DND-41 (cell line): ENCODE data around the gene HOTAIR.

Experiments
- ATAC-seq: fragments of 200-7000 bp; cut with Tn5 transposase; 3 replicates; pipeline ENCODE4 v1.9.1; 2021; ENCODE audit warnings: low read depth; ENCODE audit not compliant: insufficient read depth
- DNase-seq: peaks from one replicate; pipeline ENCODE4 v3.0.0-alpha.2; 2020
- H2AFZ ChIP-seq: 2 replicates; pipeline ENCODE4 v1.6.0; 2012; ENCODE audit warnings: low read depth, low read length
- H3K27ac ChIP-seq: 2 replicates; pipeline ENCODE4 v1.5.1; 2012; ENCODE audit warnings: low read length, inconsistent platforms
- H3K27me3 ChIP-seq: fragments of 200-600 bp; sonication (generic); 2 replicates; pipeline ENCODE4 v1.6.0; 2012; ENCODE audit warnings: low read length, mild to moderate bottlenecking, inconsistent platforms; ENCODE audit not compliant: insufficient read depth, poor library complexity
- H3K36me3 ChIP-seq: 2 replicates; pipeline ENCODE4 v1.5.1; 2012; ENCODE audit warnings: low read length, inconsistent platforms; ENCODE audit not compliant: insufficient read depth
- H3K4me1 ChIP-seq: 2 replicates; pipeline ENCODE4 v1.5.1; 2012; ENCODE audit warnings: mild to moderate bottlenecking, low read length; ENCODE audit not compliant: insufficient read depth
- H3K4me2 ChIP-seq: 2 replicates; pipeline ENCODE4 v1.6.0; 2012; ENCODE audit warnings: mild to moderate bottlenecking, moderate library complexity, low read length, inconsistent platforms; ENCODE audit not compliant: insufficient read depth
- H3K4me3 ChIP-seq, 2 experiments: fragments of 200-600 bp in 1 of 2; shearing (Covaris generic) in 1 of 2; 2 replicates each; pipeline ENCODE4 v1.5.1; 2012 to 2016; ENCODE audit warnings: inconsistent platforms in 2 of 2, low read length in 2 of 2, mild to moderate bottlenecking in 2 of 2, low read depth in 1 of 2, moderate library complexity in 1 of 2
- H3K79me2 ChIP-seq: 2 replicates; pipeline ENCODE4 v1.6.0; 2012; ENCODE audit warnings: low read length, inconsistent platforms; ENCODE audit not compliant: insufficient read depth
- H3K9ac ChIP-seq: 2 replicates; pipeline ENCODE4 v1.6.0; 2012; ENCODE audit warnings: low read depth, mild to moderate bottlenecking, inconsistent platforms, low read length, moderate library complexity
- H3K9me3 ChIP-seq: 2 replicates; pipeline ENCODE4 v1.5.1; 2012; ENCODE audit warnings: low read length, moderate library complexity, mild to moderate bottlenecking, inconsistent platforms; ENCODE audit not compliant: insufficient read depth, severe bottlenecking
- H4K20me1 ChIP-seq: 2 replicates; pipeline ENCODE4 v1.6.0; 2012; ENCODE audit warnings: low read length; ENCODE audit not compliant: insufficient read depth
- EZH2 ChIP-seq: IDR thresholded peaks from 3 replicates; pipeline ENCODE4 v1.6.1; 2012; ENCODE audit warnings: borderline replicate concordance, low read depth, mild to moderate bottlenecking, moderate library complexity, low read length, inconsistent platforms; ENCODE audit not compliant: severe bottlenecking
- TF ChIP-seq, protein P1 (sequence below): IDR thresholded peaks from 2 replicates; pipeline ENCODE4 v1.5.1; 2012; ENCODE audit warnings: borderline replicate concordance, low read length, moderate library complexity, mild to moderate bottlenecking; ENCODE audit not compliant: poor library complexity, severe bottlenecking; ENCODE audit errors: extremely low read depth

Gene HOTAIR

DNA sequence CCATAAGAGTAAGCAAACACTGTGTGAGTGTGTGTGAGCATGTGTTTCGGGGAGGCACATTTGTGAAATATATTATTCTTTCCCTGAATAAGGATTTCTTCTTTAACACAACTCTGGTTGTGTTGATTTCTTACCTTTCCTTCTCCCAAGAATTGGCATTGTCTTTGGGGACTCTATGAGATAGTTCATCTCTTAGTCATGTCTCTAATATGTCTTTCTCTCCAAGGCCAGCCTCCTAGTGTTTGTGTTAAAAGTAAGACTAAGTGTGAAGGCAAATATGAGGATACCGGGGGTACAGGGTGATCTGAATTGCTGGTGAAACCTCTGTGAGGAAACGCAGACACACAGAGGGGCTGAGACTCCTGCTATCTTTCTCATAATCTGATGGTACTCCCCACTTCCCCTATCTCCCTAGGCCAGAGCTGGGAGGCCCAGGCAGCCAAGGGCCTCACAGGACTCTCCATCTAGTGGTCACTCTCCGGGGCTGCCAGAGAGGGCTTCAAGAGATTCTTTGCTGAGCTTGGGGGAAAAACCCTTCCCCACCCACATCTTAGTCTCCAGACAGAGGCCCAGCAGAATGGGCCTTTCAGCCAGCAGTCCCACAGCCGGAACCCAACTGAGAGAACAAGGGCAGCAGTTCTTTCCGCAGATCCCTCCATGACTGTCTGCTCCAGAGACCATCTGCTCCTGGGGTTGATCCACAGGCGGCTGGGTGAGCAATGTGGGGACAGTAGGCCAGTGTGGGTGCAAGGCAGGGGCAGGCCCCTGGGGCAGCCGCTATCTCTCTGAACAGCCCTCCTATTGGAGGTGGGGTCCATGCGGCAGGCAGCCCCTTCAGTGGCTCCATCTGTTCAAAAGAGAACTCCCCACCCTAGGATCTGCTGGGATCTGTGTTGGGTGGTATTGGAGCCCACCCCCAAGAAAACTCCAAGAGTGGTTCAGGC is 25.8 kb downstream of the HOTAIR start:
- H3K36me3 ChIP-seq: no peaks in the 10 kb centered on the region
- no peak overlapping the region for H2AFZ ChIP-seq
- no peak overlapping the region for H3K4me2 ChIP-seq
- ATAC-seq: no peak
- no peaks in the 10 kb centered on the region for H3K9me3 ChIP-seq
- no peaks in the 10 kb centered on the region for H3K4me1 ChIP-seq
- H3K9ac ChIP-seq: no peak overlapping the region
- no peaks in the 10 kb centered on the region for H3K79me2 ChIP-seq
- no peaks in the 10 kb centered on the region for H4K20me1 ChIP-seq
- H3K27ac ChIP-seq: no peak overlapping the region
- H3K27me3 ChIP-seq: peaks cover 80% of the 10 kb centered on the region
- TF ChIP-seq, protein P1, sequence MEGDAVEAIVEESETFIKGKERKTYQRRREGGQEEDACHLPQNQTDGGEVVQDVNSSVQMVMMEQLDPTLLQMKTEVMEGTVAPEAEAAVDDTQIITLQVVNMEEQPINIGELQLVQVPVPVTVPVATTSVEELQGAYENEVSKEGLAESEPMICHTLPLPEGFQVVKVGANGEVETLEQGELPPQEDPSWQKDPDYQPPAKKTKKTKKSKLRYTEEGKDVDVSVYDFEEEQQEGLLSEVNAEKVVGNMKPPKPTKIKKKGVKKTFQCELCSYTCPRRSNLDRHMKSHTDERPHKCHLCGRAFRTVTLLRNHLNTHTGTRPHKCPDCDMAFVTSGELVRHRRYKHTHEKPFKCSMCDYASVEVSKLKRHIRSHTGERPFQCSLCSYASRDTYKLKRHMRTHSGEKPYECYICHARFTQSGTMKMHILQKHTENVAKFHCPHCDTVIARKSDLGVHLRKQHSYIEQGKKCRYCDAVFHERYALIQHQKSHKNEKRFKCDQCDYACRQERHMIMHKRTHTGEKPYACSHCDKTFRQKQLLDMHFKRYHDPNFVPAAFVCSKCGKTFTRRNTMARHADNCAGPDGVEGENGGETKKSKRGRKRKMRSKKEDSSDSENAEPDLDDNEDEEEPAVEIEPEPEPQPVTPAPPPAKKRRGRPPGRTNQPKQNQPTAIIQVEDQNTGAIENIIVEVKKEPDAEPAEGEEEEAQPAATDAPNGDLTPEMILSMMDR: no peak
- TF ChIP-seq EZH2: no peak
- no peak overlapping the region for H3K4me3 ChIP-seq
- no peak for DNase-seq

DNA sequence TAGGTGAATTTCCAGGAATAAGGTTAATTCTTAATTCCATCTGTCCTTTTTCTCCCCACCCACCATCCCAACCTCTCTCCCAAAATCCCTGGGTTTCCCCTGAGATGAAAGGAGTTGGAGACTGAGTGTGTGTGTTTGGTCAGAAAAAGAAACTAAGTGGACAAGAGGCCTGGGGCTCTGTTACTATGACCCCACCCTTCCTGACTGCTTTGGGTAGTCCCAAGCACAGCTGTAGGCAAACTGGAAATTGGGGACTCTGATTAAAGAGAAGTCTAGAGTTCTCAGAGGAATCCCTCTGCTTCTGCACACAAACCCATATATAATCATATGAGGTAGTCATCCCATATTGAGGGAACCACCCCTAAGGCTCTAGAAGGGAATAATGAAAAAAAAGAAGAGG is 27.0 kb downstream of the HOTAIR start:
- no peak for ATAC-seq
- Histone ChIP-seq H3K27ac (no peak overlapping the region), H3K9ac (no peak overlapping the region), H3K9me3 (no peaks in the 10 kb centered on the region), H3K4me2 (no peak overlapping the region), H4K20me1 (no peaks in the 10 kb centered on the region), H3K27me3 (peaks cover 72% of the 10 kb centered on the region), H3K79me2 (no peaks in the 10 kb centered on the region), H3K4me1 (no peaks in the 10 kb centered on the region), H2AFZ (no peak overlapping the region), H3K4me3 (no peak overlapping the region), H3K36me3 (no peaks in the 10 kb centered on the region)
- no peak for DNase-seq
- TF ChIP-seq, protein P1: no peak
- TF ChIP-seq EZH2: no peak

DNA sequence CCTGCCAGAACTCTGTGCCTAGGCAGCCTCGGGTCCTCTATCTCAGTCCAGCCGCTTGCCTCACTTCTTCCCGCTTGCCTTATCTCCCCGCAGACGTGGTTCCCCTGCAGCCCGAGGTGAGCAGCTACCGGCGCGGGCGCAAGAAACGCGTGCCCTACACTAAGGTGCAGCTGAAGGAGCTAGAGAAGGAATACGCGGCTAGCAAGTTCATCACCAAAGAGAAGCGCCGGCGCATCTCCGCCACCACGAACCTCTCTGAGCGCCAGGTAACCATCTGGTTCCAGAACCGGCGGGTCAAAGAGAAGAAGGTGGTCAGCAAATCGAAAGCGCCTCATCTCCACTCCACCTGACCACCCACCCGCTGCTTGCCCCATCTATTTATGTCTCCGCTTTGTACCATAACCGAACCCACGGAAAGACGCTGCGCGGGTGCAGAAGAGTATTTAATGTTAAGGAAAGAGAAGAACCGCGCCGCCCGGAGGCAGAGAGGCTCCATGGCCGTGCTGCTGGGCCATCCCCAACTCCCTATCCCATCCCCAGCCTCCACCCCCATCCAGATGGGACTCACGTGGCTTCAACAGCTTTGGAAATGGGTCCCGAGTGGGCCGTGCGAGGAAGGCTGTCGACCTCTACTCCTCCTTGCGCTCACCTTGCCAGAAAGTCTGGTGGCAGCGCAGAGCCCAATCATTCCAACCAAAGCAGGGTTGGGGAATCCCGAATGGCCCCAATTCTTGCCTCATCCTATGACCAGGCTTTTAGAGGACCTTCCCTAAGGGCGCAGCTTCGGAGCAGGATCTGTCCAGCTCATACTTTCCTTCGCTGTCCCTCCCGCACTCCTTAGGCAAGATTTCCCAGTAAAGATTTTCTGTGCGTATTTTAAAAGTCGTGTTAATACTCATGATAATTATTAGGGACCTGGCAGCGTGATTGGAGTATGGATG is 29.6 kb downstream of the HOTAIR start:
- no peak overlapping the region for H3K4me3 ChIP-seq
- H2AFZ ChIP-seq: no peak overlapping the region
- H3K4me2 ChIP-seq: no peak overlapping the region
- H3K27ac ChIP-seq: no peak overlapping the region
- no peaks in the 10 kb centered on the region for H4K20me1 ChIP-seq
- no peaks in the 10 kb centered on the region for H3K4me1 ChIP-seq
- H3K9me3 ChIP-seq: no peaks in the 10 kb centered on the region
- ATAC-seq (no peak), DNase-seq (no peak)
- no peaks in the 10 kb centered on the region for H3K79me2 ChIP-seq
- H3K9ac ChIP-seq: no peak overlapping the region
- H3K36me3 ChIP-seq: no peaks in the 10 kb centered on the region
- H3K27me3 ChIP-seq: peaks cover 60% of the 10 kb centered on the region
- TF ChIP-seq, protein P1: no peak
- TF ChIP-seq EZH2: no peak
